ENCODE results near the gene PPFIBP2. TPM values are rescaled to one million over a fixed set of nuclear protein-coding genes. Genes with fewer than 3 reads are reported as not detected.

PPFIBP2 gene
- total RNA-seq, 4 donors from 2014 or later, result 26.4 to 33.3 (median 29.1) TPM

- no peak for TF ChIP-seq CTCF (IDR thresholded peaks at IDR 0.05; ENCODE audit: low read depth)
These were observed 49.5 kb downstream of the PPFIBP2 start for GRCh38 chr11:7563281-7563680.

GRCh38 chr11:7564803-7565202 is 51.0 kb downstream of the PPFIBP2 start:
- no peak for TF ChIP-seq CTCF (IDR thresholded peaks at IDR 0.05; ENCODE audit: low read depth)

- no peak for TF ChIP-seq CTCF (IDR thresholded peaks at IDR 0.05; ENCODE audit: low read depth)
These were observed 53.5 kb downstream of the PPFIBP2 start for GRCh38 chr11:7567311-7567710.

GRCh38 chr11:7569044-7569443 is 55.2 kb downstream of the PPFIBP2 start:
- TF ChIP-seq CTCF (IDR thresholded peaks at IDR 0.05; ENCODE audit: low read depth), result no peak

- no peak for TF ChIP-seq CTCF (IDR thresholded peaks at IDR 0.05; ENCODE audit: low read depth)
These were observed 56.4 kb downstream of the PPFIBP2 start for GRCh38 chr11:7570241-7570640.

- TF ChIP-seq CTCF (IDR thresholded peaks at IDR 0.05; ENCODE audit: low read depth), result no peak
These were observed 57.2 kb downstream of the PPFIBP2 start for GRCh38 chr11:7570938-7571521.

GRCh38 chr11:7571640-7572000 is 57.8 kb downstream of the PPFIBP2 start:
- no peak for TF ChIP-seq CTCF (IDR thresholded peaks at IDR 0.05; ENCODE audit: low read depth)
